PC-9 (cell line): Measurements from ENCODE around the gene SF1.

Experiments
- EZH2 ChIP-seq: fragments of 200-600 bp; sonication (generic); IDR thresholded peaks from 2 replicates; pipeline ENCODE4 v1.8.0; 2017; ENCODE audit warnings: antibody characterized with exemption, low read depth
- TF ChIP-seq, protein P1 (sequence below): fragments of 200-600 bp; sonication (generic); conservative IDR thresholded peaks from 2 replicates; pipeline ENCODE4 v1.6.1; 2017; ENCODE audit warnings: mixed run types, antibody characterized with exemption, mild to moderate bottlenecking, moderate library complexity

DNA sequence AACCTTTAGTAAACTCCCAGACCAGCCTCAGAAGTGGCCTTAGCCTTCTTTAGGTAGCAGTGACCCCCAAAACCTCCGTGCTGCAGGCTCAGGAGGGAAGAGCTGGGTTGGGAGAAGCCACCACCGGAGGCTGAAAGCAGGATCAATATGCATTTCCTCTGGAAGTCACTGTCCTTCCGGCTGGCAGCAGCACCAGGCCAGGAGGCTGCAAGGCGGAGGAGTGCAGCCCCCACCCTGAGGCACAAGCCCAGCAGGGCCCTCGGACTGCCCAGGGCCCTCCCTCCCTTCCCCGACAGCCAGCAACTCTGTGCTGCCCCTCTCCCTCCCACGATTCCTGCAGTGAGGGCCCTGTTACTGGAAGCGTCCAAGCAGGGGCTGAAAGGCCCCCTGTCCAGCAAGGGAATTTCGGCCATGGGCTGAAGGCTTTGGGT is 52.1 kb downstream of the SF1 start:
- TF ChIP-seq, protein P1, sequence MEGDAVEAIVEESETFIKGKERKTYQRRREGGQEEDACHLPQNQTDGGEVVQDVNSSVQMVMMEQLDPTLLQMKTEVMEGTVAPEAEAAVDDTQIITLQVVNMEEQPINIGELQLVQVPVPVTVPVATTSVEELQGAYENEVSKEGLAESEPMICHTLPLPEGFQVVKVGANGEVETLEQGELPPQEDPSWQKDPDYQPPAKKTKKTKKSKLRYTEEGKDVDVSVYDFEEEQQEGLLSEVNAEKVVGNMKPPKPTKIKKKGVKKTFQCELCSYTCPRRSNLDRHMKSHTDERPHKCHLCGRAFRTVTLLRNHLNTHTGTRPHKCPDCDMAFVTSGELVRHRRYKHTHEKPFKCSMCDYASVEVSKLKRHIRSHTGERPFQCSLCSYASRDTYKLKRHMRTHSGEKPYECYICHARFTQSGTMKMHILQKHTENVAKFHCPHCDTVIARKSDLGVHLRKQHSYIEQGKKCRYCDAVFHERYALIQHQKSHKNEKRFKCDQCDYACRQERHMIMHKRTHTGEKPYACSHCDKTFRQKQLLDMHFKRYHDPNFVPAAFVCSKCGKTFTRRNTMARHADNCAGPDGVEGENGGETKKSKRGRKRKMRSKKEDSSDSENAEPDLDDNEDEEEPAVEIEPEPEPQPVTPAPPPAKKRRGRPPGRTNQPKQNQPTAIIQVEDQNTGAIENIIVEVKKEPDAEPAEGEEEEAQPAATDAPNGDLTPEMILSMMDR = no peak
- no peak for TF ChIP-seq EZH2
